NCI-H1436 treated with DMSO at 0.1 percent for 48 hours (cell line): ENCODE data around the gene RNF130.

ENCODE experiments used
- DNase-seq: peaks from one replicate; lab custom pipeline; 2025; lab: John Stamatoyannopoulos, UW

The RNF130 gene

DNA sequence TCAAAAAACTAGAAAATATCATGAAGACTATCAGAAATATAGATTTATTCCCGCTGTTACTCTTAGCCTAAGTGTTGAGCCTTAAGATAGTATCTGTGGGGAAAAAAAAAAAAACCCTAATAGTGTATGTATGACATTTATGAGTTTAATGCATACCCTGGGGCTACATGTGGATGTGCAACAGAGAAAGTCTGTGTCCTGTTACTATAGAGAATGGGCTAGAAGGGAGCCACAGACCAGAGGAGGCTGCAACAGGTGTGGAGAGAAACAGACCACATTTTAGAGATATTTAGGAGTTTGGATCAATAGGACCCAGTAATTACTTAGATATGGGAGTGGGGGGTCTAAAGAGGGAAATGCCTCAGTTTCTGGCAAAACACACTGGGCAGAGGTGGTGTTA is 15.4 kb downstream of the RNF130 start:
- DNase-seq, result no peak

DNA sequence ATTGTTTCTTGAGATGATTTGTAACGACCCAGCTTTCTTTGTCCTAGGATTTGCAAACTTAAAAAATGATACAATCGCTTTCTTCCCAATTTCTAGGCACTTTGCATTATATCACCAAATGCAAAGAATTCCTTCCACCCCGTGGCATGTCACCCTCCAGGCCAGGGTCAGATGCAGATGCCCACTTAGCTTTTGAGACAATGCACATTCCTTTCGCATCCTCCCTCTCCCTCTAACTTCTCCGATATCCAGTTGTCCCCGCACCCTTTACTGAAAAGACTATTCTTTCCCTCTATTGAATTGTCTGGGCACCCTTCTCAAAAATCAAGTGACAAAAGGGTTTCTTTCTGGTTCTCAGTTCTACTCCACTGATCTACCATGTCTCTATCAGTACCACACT is 17.3 kb downstream of the RNF130 start:
- no peak for DNase-seq

DNA sequence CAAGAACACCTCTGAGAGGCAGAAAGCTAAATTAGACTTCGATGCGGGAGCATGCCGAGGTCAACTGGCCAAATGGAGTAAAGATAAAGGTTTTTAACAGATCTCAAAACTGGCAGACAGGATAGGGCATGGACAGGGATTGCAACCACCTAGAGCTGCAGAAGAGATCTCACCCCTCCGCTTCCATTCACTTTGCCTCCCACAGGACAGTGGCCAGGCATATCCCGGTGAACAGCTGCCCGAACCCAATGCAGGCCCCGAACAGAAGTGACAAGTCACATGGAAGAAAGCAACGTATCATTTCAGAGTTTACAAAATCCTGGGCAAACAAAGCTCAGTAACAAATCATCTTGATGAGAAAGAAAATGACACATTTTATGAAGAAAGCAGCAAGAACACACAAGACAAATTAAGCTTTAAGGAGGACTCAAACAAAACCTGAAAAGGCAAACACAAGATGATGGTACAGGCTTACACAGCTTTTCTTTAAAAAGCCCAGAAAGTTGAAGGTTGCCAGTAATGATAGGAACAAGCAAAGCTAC is 18.4 kb downstream of the RNF130 start:
- DNase-seq, result no peak

DNA sequence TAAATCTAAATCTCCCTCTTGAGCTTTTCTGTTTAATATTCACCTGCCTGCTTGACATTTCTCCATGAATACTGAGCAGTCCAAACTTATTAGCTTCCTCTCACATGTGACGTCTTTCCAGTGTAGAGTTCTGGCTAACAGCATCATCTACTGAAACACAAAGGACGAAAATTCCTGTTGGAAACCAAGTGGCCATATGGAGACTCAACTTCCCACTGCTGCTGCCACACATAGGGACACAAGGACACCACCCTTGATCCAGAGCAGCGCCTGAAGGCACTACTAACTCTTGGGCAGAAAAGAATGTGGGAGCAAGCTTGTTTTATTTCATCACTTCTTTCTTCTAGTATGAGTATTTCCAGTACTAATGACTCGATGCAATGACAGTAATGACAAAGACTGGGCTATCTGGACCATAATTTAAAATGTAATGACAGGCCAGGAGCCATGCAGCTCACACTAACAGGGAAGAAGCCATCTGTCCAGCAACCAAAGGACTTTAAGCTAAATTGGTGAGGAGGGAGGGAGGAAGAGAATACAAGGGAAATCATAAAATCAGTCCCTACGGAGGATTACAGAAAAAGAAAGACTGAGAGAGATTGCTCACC is 19.2 kb downstream of the RNF130 start:
- DNase-seq, result no peak

DNA sequence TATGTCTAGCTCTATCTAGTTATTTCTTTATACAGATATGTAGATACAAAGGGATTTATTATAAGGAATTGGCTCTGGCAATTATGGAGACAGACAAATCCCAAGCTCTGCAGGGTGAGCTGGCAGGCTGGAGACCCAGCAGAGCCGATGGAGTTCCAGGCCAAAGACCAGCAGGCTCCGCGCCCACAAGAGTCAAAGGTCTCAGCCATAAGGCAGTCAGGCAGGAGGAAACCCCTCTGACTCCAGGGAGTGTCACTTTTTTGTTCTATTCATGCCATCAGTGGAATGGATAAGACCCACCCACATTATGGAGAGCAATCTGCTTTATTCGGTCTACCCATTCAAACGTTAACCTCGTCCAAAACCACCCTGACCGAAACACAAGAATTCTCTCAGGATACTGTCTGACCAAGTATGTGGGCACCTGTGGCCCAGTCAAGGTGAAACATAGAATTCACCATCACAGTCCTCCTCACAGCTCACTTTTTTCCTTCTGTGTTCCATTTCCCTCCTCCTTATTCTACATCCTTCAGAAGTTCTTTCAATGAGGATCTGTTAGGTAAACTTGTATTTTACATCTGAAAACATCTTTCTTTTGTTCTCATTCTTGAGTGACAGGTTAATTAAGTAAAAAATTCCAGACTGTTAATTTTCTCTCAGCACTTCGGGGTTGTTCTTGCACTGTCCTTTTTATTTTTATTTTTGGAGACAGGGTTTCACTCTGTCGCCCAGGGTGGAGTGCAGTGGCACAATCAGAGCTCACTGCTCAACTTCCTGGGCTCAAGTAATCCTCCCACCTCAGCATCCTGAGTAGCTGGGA is 21.2 kb downstream of the RNF130 start:
- DNase-seq, result no peak

DNA sequence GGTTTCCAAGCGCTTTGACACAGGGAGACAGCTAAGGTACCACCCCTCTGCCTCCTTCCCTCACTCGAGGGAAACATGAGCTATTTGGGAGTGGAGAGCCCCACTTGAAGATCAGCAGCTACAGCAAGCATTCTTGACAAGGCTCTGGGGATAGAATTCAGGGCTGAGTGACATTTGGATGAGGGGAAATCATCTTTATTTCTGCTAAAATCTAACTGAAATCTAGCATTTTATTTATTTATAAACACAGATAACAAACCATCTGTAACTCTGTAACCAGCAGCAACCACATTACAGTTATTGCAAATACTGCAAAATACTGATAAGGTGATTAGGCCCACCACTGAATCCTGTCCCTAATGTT is 22.4 kb downstream of the RNF130 start:
- DNase-seq, result no peak

DNA sequence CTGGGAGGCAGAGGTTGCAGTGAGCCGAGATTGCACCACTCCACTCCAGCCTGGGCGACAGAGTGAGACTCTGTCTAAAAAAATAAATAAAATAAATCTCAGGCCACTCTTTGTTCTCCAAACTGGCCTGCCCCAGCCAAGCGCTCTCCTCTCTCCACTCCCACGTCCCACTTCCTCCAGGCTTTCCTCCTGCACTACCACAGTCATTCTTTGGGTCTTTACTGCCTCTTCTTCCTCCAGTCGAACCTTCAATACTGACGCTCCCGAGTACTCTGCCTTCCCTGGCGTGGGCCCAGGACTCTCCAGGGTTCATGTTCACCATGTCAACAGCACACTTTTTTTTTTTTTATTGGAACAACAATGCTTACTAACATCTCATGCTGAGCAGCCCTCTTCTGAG is 23.9 kb downstream of the RNF130 start:
- no peak for DNase-seq

DNA sequence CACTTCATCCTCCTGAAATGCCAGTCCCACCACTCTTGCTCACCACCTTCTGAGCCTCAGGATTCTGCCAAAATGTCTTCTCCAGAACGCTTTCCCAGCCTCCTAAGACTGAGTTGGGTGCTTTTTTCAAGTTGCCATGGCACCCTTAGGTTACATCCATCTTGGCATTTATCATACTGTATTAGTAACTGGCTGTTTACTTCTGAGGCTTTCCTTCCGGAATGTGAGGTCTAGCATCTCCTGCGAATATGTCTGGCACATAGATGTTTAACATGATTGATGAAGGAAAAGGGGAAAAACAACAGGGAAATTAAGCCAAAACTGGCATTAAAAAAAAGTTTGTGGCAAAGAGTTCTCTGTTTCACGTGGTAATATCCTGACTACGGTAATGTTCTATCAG is 24.9 kb downstream of the RNF130 start:
- no peak for DNase-seq

DNA sequence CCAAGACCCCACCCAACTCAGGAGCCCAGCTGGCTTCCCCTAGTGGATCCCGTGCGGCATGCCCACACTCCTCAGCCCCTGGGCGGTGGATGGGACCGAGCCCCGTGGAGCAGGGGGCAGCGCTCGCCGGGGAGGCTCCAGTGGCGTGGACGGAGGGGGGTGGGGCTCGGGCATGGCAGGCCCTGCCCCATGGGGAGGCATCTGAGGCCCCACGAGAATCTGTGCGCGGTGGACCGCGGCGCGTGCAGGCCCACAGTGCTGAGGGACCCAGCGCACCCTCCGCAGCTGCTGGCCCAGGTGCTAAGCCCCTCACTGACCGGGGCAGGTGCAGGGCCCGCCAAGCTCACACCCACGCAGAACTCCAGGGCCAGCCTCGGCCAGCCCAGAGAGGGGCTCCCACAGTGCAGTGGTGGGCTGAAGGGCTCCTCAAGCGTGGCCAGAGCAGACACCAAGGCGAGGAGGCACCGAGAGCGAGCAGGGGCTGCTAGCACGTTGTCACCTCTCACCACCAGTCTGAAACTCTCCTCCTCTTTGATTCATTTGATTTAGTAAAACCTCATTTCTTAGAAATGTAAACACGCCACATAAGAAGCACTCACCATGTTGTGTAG is 25.6 kb downstream of the RNF130 start:
- DNase-seq, result no peak

DNA sequence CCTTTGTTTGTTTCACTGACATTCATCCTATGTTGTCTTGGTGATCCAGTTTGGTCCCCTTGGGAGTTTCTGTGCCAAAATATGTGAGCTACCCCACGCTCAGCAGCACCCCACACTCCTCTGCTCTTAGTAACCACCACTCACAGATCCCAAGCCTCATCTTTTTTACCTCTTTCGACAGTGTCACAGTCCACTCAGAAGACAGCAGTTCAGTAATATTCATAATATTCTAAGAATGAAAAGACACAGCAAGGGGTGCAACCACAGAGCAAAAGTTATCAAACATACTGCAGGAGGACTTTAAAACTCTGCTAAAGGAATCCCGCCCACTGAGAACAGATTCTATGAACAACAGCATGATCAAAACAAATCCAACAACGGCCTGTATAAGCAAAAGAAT is 28.2 kb downstream of the RNF130 start:
- no peak for DNase-seq

DNA sequence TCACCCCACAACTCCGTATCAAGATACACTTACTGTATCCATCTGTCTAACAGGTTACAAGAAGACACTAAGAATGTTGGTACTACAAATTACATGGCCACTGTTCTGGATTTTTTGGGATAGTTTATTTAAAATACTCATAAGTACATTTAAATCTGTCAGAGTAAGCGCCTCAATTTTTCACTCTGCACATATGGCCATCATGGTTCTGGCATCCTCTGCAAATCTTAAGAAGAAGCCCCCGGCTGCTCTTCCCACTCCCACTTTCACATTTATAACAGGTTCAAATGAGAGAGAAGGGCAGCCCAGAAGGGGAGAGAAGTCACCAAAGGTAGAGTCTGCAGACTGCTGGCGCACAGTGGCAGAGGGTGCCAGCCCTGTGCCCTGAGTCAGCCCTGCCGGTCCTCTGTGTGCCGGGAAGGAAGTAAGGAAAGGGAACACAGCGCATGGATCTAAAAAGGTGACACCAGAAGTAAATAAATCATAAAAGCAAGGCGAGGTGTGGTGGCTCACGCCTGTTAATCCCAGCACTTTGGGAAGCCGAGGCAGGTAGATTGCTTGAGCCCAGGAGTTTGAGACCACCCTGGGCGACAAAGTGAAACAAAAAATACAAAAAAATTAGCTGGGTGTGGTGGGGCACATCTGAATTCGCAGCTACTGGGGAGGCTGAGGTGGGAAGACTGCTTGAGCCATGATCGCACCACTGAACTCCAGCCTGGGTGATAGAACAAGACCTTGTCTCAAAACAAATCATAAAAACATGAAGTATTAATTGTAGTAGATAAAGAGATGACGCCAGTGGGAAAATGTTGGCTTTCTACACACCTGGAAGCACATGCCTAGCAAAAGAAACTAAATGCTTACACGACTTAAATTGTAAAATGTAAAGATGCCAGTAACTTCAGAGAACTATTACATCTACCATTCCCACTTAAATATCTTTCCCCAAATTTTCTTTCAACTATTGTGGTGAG is 30.0 kb downstream of the RNF130 start:
- no peak for DNase-seq

DNA sequence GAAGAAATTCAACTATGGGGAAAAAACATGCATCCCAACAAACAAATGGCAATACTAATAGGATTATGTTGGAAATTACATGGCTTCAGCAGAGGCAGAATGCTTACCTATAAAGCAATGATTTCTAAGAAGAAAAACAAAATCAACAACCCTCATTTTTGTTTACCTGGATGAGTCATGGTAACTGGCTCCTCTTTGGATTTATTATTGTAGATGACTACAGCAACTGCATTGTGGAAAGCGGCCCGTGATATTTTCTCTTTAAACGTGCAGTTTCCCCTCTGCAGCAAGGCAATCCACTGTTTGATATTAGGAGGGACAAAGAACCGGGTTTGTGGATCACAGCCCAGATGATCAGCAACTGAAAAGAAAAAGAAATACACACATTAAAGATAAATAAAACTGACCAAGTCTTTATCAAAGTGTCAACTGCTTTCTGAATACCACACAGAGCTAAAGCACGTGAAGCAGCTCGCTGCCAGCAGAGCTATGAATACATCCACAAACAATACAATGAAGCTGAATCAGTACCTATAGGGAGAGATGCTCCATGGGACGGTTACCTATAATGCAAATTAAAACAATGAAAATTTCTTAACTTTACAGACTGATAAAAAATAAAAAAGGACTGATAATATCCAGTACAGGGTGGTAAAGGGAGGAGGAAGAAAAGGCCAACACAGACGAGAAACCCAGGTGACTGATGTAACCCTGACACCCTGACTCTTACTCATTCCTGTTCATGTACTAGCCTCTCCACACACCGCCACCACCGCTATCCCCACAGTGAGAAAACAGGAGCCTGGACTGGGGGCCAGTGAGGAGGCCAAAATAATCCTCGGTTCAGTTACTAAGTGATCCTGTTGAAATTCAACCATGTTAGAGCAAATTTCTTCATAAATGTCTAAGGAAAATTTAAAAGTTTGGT is 31.0 kb downstream of the RNF130 start:
- DNase-seq, result no peak

DNA sequence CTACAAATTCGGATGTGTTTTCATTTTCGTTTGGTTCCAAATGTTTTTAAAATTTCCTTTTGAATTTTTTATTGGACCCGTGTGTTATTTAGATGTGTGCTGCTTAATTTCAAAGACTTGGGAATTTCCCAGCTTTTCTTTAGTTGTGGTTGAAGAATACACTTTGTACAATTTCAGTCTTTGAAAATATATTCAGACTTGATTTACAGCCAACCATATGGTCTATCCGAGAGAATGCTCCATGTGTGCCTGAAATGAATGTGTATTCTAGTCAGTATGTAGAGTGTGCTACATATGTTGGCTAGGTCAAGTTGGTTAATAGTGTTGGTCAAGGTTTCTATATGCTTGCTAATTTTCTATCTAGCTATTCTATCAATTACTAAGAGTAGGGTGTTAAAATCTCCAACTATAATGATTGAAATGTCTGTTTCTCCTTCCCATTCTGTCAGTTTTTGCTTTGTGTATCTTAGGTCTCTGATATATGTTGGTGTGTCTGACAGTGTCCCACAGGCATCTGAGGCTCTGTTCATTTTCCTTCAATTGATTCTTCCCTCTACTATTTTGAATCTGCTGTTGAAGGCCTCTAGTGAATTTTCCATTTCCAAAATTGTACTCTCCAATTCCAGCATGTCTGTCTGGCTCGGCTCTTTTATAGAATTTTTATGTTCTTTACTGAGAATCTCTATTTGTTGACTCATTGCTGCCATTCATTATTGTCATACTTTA is 36.2 kb downstream of the RNF130 start:
- DNase-seq, result no peak

DNA sequence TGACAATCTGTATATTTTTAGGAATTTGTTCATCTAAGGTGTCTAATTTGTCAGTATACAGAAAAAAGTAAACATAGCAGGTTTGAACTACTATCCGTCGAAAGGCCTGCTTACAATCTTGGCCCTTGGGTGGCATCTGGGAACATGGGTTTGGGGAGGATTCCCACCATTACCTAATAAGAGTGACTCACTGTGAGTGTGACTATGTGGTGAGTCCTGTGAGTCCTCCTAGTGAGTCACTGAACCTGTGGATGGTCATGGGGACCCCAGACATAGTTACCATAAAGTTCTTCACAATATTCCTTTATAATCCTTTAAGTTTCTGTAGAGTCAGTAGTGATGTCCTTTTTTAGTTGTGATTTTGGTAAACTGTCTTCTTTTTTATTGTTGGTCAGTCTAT is 37.0 kb downstream of the RNF130 start:
- no peak for DNase-seq

DNA sequence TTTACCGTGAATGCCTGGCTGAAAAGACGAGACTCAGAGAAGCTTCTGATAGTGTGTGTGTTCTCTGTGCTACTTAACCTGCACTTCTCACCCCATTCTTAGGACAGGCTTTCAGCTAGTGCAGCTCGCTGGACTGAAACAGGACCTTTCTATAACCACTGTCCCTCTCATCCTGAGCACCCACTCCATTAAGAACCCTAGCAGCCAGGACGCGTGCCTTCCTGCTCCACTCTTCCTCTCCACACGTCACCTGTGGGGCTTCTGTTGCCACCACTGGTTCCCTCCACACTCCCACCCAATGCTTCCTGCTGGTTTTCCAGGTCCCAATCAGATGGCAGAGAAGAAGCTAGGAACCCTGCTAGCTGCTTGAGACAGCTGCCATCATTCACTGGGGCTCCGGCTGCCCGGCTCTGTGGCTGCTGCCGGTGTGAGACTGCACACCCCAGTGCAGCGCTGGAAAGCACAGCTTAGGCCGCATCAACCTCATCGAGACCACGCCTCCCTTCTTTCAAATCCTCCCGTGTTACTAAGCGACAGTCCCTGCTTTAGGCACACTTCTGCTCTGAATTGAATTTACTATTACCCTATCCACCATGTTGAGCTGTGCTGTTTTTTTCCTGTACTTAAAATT is 44.0 kb downstream of the RNF130 start:
- DNase-seq, result no peak

DNA sequence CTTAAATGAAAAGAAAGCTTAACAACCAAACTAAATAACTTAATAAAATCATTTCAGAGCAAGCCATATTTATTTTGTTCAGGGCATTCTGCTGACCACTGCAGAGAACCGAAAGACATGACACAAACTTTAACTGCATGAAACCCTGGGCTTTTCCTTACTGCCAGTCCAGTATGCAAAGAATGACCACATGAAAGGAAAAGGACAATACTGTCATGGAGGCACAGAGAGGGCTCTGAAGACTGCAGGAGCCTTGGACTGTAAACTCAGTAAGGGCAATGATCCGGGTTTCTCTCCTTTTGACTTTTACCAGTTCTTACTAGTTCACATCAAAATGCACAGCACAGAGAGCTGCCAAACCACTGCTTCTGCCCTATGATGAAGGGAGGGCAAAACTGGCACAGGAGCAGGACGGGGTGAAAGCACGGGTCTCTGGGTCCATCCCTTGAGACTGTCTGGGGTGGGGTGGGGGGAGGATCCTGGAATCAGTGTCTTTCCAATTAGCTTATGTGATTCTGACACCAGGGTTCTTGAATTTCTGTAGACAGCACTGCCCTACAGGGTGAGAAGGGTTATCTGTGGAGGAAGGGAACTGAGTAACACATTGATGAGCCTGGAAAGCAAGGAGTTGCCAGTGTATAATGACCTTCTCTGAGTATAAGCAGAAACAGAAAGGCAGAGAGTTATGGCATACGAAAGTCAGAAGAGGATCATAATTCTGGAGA is 44.7 kb downstream of the RNF130 start:
- DNase-seq, result no peak

DNA sequence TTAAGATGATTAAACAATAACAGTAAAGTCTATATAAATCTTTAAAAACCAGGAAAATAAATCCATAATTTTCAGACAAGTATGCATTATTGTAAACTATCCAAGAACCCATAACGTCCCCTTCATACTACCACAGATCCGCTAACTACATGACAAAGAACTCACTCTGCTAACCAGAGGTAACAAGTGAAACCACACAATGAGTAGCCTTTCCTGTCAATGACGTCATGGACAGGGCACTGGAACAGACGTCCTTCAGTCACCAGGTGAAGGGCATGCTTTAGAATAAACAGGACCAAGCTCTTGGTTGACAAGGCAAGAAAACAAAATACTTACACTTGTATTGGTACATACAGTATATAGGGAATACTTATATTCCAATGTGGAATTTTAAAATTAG is 45.2 kb downstream of the RNF130 start:
- DNase-seq, result no peak

DNA sequence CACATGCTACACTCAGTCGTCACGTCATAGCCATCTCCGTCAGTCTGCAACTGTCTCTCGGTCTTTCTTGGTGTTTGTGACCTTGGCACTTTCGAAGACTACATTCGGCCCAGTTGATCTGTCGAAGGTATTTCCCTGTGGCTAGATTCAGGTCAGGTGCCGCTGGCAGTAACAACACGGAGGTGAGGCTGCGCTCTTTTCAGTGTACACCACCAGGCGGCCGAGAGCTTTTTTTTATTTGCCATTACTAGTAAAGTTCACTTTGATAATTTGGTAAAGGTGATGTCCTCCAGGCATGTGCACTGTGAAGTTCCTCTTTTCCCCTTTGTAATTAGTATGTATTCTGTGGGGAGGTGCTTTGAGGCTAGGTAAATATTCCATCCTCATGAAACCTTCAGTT is 49.7 kb downstream of the RNF130 start:
- no peak for DNase-seq

DNA sequence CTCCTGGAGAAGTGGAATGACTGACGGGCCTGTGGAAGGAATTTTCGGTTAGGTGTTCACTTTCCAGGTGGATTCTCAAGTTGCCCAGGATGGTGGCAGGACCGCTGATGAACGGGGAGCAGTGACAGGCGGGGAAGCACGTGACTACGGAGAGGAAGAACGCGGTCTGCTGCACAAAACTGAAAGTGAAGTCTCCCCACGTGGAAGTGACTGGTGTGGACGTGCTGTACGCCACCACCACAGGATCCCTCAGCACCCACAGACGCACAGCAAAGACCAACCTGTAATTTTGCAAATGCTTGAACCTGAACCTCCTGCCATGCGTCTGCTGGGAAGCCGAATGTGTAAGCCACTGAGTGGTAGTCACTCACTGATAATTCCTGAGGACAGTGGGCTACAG is 51.4 kb downstream of the RNF130 start:
- no peak for DNase-seq
